Esophagus muscularis mucosa (tissue), 3 donors: Measurements from ENCODE around the gene TMEM141.

ENCODE experiments used
- POLR2A ChIP-seq: fragments of 450-650 bp; IDR thresholded peaks from one replicate; pipeline ENCODE4 v1.6.1; 2017; ENCODE audit warnings: antibody characterized with exemption, moderate library complexity, mild to moderate bottlenecking, low read depth
- TF ChIP-seq, protein P1 (sequence below), 3 experiments: fragments of 200-600 bp in 2 of 3; fragments of 450-650 bp in 1 of 3; sonication (generic) in 2 of 3; IDR thresholded peaks; one replicate each; pipeline ENCODE4 v1.5.1; 2017 to 2019; ENCODE audit warnings: antibody characterized with exemption in 3 of 3, mild to moderate bottlenecking in 2 of 3, moderate library complexity in 1 of 3

DNA sequence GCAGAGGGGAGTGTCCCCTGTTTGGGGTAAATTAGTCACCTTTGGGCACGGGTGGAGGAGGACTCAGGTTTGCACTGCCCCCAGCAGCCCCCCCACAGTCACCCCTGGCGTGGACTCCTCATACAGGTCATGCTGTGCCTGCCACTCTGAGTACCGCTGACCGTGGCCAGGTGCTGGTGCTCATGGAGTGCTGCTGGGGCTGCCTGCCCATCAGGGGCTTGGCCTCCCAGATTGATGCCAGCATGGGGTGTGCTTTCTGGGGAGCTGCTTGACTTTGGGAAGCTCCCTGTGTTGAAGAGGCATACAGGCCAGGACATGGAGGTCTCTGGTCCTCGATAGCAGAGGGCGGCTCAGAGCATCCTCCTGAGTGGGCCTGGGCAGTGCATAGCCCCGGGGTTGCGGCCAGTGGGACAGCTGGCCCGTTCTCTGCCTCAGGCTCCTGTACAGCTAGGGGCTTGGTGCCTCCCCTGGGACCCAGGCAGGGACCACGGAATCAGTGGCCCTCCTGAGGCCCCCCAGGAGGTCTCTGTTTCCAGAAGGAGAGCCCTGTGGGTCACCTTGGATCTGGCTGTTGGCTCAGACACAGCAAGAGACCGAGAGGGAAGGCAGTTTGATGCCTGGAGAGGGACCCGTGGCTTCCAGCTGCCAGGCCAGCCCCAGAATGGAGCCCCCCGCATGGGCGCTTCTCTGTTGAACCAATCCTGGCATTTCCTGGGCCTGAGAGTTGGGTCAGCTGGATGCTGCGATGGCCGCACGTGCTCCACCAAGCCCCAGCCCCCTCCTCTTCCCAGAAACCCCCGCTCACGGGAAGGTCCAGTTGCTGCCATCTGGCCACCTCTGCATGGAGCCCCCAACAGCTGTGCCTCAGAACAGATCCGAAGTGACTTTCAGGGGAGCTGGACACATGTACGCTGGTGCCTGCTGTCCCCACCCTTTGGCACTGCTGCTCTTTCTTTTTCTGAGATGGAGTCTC lies 45.1 kb downstream of the TMEM141 start:
- no peak for TF ChIP-seq POLR2A
- TF ChIP-seq, protein P1, sequence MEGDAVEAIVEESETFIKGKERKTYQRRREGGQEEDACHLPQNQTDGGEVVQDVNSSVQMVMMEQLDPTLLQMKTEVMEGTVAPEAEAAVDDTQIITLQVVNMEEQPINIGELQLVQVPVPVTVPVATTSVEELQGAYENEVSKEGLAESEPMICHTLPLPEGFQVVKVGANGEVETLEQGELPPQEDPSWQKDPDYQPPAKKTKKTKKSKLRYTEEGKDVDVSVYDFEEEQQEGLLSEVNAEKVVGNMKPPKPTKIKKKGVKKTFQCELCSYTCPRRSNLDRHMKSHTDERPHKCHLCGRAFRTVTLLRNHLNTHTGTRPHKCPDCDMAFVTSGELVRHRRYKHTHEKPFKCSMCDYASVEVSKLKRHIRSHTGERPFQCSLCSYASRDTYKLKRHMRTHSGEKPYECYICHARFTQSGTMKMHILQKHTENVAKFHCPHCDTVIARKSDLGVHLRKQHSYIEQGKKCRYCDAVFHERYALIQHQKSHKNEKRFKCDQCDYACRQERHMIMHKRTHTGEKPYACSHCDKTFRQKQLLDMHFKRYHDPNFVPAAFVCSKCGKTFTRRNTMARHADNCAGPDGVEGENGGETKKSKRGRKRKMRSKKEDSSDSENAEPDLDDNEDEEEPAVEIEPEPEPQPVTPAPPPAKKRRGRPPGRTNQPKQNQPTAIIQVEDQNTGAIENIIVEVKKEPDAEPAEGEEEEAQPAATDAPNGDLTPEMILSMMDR (IDR thresholded peaks at IDR 0.05) = no peak
